GM19099 (cell line): ENCODE results near the gene MBD5.

ENCODE experiments used
- POLR2A ChIP-seq: IDR thresholded peaks from 3 replicates; pipeline ENCODE4 v1.6.1; 2011; ENCODE audit warnings: low read depth; ENCODE audit not compliant: insufficient read length; ENCODE audit errors: extremely low read depth

The MBD5 gene

GRCh38 chr2:148531235-148531634 is 510.3 kb downstream of the MBD5 start:
- TF ChIP-seq POLR2A = no peak

- no peak for TF ChIP-seq POLR2A
Measured at GRCh38 chr2:148531669-148532428, 511.0 kb downstream of the MBD5 start.

GRCh38 chr2:148533004-148533403 is 512.1 kb downstream of the MBD5 start:
- TF ChIP-seq POLR2A = no peak

GRCh38 chr2:148533685-148534084 is 512.8 kb downstream of the MBD5 start:
- no peak for TF ChIP-seq POLR2A

GRCh38 chr2:148534416-148535204 is 513.7 kb downstream of the MBD5 start:
- no peak for TF ChIP-seq POLR2A

GRCh38 chr2:148538375-148538774 is 517.5 kb downstream of the MBD5 start:
- no peak for TF ChIP-seq POLR2A

- TF ChIP-seq POLR2A = no peak
Measured at GRCh38 chr2:148540022-148540421, 519.1 kb downstream of the MBD5 start.

GRCh38 chr2:148541792-148542191 is 520.9 kb downstream of the MBD5 start:
- no peak for TF ChIP-seq POLR2A

DNA sequence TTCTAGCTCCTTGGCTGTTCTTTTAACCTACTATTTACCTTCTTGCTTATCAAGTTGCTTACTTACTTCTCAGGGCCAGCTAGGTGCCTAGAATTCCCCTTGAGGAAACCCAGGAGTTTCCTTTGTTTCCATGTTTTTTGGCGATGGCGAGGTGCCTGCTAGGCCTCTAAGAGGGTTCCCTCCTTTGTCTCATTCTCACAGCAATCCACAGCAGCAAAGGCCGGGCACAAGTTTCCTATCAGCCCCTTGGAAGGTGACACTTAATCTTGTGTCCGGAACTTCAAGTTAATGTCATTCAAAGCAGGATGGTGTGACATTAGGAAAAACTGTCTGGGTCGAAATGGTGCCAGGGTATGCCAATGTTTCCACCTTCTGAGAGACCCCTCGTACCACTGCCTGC is 521.7 kb downstream of the MBD5 start:
- no peak for TF ChIP-seq POLR2A

DNA sequence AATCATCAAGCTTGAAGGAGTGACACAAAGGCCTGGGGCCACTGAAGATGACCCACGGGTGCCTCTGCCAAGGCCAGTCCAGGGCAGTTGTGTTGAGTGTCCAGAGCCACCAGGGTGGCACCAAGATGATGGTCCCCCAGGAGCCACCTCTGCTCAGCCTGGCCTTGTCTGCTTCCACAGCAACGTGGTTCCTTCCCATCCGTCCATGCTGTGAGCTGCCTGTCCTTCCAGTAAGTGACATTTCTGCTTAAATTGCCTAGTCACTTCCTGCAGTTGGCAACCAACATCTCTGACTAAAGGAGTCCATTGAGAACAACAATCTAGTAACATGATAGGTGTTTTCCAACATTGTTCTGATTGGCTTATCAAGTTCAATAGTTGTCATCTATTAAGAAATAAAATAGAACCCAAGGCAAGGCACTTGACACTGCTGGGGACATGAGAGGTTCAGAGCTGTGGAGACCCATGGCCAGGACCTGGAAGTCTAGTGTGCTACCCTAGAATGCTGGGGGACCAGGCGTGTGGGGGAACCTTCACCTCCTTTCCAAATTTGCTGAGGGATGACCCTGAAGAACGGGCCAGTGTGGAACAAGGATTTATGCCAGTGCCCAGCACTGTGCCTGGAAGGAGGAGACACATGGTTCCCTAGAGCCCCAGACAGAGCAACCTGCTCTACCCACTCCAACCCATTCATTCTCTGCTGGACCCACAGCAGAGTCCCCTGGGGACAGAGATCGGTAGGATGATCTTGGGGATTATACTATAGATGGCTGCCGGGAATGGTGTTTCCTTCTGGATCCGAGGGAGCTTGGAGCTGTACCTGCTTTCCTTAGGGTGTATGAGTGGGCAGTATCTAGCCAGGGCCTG is 524.7 kb downstream of the MBD5 start:
- no peak for TF ChIP-seq POLR2A

GRCh38 chr2:148546270-148546669 is 525.4 kb downstream of the MBD5 start:
- no peak for TF ChIP-seq POLR2A

DNA sequence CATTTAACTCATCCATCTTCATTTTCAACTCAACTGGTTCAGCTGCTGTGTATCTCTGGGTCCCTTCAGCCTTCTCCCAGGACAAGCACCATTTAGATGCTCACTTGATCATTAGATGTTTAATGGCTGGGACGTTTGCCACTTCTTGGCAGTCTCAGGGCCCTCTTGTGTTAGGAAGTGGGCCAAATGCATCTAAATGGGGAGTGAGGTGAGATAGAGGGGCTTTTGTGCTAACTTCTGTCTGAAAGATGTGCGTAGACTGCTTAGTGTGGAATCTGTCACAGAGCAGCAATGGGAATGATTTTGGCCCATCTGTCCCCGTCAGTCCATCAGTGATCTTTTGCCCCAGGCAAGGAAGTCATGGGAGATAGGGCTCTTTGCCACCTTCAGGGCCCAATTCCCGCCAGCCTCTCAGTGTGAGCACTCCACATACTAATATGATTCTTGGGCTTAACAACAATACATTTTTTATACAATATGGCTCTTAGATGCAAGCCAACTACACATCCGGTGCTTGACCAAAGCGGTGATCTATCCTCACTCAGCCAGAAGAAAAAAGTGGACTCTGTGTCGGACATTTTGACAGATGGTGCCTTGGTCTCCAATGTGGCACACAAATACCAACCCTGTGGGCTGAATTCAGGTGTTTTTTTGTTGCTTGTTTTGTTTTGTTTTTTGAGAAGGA is 528.0 kb downstream of the MBD5 start:
- TF ChIP-seq POLR2A = no peak

DNA sequence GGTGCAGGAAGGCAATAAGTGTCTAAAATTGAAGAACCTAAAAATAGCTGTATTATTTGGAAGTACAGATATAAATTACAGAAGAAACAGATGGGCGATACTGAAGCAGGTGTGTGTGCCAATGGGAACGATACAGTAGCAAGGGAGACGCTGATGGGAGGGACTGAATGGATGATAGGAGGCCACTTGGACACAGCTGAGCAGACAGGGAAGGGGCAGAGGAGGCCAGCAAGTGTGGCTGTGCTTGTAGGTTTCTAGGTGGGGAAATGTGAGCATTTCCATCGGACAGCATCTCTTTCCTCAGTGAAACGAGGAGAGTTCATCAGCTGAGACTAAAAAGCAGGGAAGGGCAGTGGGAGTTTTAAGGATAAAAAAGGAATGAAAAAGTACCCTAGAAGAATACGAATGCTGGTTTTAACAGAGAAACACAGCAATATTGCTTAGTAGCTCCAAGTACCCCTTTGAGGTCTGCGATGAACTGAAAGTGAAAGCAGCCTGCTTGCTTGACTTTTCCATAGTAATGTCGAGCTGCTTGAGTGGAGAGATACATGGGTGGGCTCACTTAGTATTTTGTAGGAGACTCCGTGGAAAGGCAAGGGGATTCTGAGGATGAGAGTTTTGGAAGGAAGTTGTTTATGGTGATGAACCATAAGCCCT is 531.9 kb downstream of the MBD5 start:
- TF ChIP-seq POLR2A = no peak

DNA sequence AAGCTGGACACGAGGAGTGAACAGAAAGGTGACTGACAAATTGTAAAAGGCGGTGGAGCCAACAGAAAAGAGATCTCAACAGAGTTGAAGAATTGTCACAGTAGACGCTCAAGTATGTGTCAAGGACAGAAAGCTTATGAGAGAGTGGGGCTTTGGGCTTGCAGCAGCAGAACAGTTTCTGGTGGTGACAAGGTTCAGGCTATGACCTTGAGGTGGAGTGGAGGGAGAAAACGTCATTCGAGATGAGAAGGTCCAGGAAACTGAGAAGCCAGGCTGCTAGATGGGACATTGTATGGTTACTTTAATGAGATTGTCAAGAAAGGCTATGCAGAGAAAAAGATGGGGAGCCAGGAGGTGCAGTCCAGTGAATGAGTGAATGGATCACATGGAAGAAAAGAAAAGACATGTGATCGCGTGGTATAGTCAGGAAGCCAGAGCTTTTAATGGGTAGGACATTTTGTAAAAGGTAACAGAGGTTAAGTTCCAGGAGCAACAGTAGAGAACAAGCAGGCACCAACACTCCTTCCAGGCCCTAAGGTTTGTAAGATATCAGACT is 532.5 kb downstream of the MBD5 start:
- no peak for TF ChIP-seq POLR2A

- TF ChIP-seq POLR2A = no peak
Measured at GRCh38 chr2:148554459-148555247, 533.8 kb downstream of the MBD5 start.
